ENCODE data around the gene KIF3C.

KIF3C gene

DNA sequence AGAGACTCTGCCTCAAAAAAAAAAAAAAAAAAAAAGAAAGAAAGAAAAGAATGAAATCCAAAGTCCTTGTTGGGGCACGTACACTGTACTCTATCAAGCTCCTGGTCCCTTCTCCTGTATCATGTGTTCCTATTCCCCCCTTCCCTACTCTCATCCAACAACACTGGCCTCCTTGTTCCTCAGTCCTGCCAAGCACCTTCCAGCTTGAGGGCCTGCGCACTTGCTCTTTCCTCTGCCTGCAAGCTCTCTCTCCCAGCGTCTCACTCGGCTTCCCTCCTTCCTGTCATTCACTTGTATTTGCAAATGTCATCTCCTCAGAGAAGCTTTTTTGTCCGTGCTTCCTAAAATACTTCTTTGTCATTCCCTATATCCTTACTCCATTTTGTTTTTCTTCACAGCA is 10.8 kb upstream of the KIF3C start:
- no peak for DNase-seq
- H3K4me3 ChIP-seq (ENCODE audit: low read depth, low read length): no peak overlapping the region
- in situ Hi-C loops (cut with HindIII; ENCODE audit: low pct_ligation_motif_present, low sequenced_read_pairs): loop anchor here (25.0 kb wide), 1 partner anchor 144 kb away; no protein-coding TSS in a partner anchor
- no peaks in the 10 kb centered on the region for H3K36me3 ChIP-seq (replicated peaks)
- no peaks in the 10 kb centered on the region for H3K27me3 ChIP-seq (replicated peaks)
- TF ChIP-seq, protein P1, sequence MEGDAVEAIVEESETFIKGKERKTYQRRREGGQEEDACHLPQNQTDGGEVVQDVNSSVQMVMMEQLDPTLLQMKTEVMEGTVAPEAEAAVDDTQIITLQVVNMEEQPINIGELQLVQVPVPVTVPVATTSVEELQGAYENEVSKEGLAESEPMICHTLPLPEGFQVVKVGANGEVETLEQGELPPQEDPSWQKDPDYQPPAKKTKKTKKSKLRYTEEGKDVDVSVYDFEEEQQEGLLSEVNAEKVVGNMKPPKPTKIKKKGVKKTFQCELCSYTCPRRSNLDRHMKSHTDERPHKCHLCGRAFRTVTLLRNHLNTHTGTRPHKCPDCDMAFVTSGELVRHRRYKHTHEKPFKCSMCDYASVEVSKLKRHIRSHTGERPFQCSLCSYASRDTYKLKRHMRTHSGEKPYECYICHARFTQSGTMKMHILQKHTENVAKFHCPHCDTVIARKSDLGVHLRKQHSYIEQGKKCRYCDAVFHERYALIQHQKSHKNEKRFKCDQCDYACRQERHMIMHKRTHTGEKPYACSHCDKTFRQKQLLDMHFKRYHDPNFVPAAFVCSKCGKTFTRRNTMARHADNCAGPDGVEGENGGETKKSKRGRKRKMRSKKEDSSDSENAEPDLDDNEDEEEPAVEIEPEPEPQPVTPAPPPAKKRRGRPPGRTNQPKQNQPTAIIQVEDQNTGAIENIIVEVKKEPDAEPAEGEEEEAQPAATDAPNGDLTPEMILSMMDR (IDR thresholded peaks at IDR 0.05; ENCODE audit: low read depth, low read length, missing control alignments): no peak
- H3K27ac ChIP-seq: no peak overlapping the region

DNA sequence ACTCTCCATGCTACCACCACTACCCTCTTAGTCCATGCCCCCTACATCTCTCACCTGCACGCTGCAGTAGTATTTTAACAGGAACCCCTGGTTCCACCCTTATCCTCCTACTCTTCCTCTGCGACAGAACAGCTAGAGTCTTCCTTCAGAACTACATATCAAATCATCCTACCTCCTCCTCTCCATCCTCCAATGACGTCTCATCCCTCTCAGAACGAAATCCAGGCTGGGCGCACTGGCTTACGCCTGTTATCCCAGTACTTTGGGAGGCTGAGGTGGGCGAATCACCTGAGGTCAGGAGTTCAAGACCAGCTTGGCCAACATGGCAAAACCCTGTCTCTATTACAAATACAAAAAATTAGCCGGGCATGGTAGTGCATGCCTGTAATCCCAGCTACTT is 10.3 kb upstream of the KIF3C start:
- H3K36me3 ChIP-seq (replicated peaks): no peaks in the 10 kb centered on the region
- H3K27me3 ChIP-seq (replicated peaks): no peaks in the 10 kb centered on the region
- in situ Hi-C loops (cut with HindIII; ENCODE audit: low pct_ligation_motif_present, low sequenced_read_pairs): loop anchor here (25.0 kb wide), 1 partner anchor 145 kb away; no protein-coding TSS in a partner anchor
- TF ChIP-seq, protein P1 (IDR thresholded peaks at IDR 0.05; ENCODE audit: low read depth, low read length, missing control alignments): no peak
- no peak overlapping the region for H3K4me3 ChIP-seq (ENCODE audit: low read depth, low read length)
- no peak for DNase-seq
- no peak overlapping the region for H3K27ac ChIP-seq

DNA sequence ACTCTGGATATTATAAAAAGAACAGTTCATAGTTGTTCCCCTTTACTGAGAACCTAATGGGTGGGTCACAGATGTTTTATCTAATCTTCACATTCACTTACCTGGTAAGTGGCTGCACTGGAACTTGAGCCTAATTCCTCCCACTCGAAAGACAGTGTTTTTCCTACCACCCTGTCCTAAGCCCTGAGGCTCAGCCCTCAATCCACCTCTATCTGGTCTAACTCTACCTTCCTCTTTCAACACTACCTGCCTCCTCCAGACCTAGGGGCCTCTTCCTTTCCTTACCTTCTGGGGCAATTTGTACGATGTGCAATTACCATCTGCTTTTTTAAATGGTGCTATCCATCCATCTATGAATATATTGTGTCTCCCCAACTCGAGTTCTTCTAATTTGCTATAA is 9.7 kb upstream of the KIF3C start:
- Histone ChIP-seq H3K36me3 (replicated peaks) (no peaks in the 10 kb centered on the region), H3K4me3 (ENCODE audit: low read depth, low read length) (no peak overlapping the region), H3K27ac (no peak overlapping the region), H3K27me3 (replicated peaks) (no peaks in the 10 kb centered on the region)
- no peak for DNase-seq
- in situ Hi-C loops (cut with HindIII; ENCODE audit: low pct_ligation_motif_present, low sequenced_read_pairs): loop anchor here (25.0 kb wide), 1 partner anchor 145 kb away; no protein-coding TSS in a partner anchor
- TF ChIP-seq, protein P1 (IDR thresholded peaks at IDR 0.05; ENCODE audit: low read depth, low read length, missing control alignments): no peak

DNA sequence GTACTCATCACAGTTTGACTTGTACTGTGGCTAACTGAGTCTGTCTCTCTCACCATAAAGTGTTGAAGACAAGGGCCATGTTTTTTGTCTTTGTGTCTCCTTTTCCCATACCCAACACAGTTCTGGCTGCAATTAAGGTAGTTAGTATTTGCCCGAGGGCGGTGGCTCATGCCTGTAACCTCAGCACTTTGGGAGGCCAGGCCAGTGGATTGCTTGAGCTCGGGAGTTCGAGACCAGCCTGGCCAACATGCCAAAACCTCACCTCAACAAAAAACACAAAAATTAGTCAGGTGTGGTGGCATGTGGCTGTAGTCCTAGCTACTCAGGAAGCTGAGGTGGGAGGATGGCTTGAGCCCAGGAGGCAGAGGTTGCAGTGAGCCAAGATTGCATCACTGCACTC is 6.9 kb upstream of the KIF3C start:
- H3K4me3 ChIP-seq (ENCODE audit: low read depth, low read length): no peak overlapping the region
- TF ChIP-seq, protein P1 (IDR thresholded peaks at IDR 0.05; ENCODE audit: low read depth, low read length, missing control alignments): no peak
- H3K27ac ChIP-seq: no peak overlapping the region
- H3K36me3 ChIP-seq (replicated peaks): no peaks in the 10 kb centered on the region
- no peak for DNase-seq
- in situ Hi-C loops (cut with HindIII; ENCODE audit: low pct_ligation_motif_present, low sequenced_read_pairs): loop anchor here (25.0 kb wide), 1 partner anchor 148 kb away; no protein-coding TSS in a partner anchor
- no peaks in the 10 kb centered on the region for H3K27me3 ChIP-seq (replicated peaks)

DNA sequence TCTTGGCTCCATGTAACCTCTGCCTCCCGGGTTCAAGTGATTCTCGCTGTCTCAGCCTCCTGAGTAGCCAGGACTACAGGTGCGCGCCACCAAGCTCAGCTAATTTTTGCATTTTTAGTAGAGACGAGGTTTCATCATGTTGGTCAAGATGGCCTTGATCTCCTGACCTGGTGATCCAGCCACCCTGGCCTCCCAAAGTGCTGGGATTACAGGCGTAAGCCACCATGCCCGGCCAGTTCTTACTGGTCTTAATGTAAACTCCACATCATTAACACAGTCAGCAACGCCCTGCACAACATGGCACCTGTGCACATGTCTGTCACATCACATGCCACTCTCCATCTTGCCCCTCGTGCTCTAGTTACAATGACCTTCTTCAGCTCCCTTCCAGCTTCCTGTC is 5.8 kb upstream of the KIF3C start:
- no peak overlapping the region for H3K27ac ChIP-seq
- no peaks in the 10 kb centered on the region for H3K36me3 ChIP-seq (replicated peaks)
- no peaks in the 10 kb centered on the region for H3K27me3 ChIP-seq (replicated peaks)
- DNase-seq: no peak
- no peak overlapping the region for H3K4me3 ChIP-seq (ENCODE audit: low read depth, low read length)
- TF ChIP-seq, protein P1 (IDR thresholded peaks at IDR 0.05; ENCODE audit: low read depth, low read length, missing control alignments): no peak
- in situ Hi-C loops (cut with HindIII; ENCODE audit: low pct_ligation_motif_present, low sequenced_read_pairs): loop anchor here (25.0 kb wide), 1 partner anchor 149 kb away; no protein-coding TSS in a partner anchor

DNA sequence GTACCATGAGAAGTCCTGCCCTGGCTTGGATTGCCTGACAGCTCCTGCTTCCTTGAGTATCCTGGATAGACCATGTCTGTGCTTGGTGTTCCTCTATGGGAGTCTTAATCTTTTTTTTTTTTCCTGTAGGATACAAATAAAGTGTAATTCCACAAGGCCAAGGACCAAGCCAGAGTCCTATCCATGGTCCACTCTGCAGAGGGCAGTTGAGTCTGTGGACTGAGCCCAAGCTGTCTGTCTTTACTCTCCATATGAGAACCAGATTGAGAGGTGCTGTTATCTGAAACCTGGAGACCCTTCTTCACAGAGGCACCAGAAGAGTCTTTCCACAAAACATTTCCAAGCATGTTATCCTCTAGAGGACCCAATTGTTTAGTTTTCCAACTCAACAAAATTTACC is 1.4 kb upstream of the KIF3C start:
- DNase-seq: no peak
- Histone ChIP-seq H3K27me3 (replicated peaks) (no peaks in the 10 kb centered on the region), H3K36me3 (replicated peaks) (no peaks in the 10 kb centered on the region), H3K4me3 (ENCODE audit: low read depth, low read length) (no peak overlapping the region), H3K27ac (no peak overlapping the region)
- in situ Hi-C loops (cut with HindIII; ENCODE audit: low pct_ligation_motif_present, low sequenced_read_pairs): loop anchor here (25.0 kb wide), 1 partner anchor 154 kb away; no protein-coding TSS in a partner anchor
- TF ChIP-seq, protein P1 (IDR thresholded peaks at IDR 0.05; ENCODE audit: low read depth, low read length, missing control alignments): peak; percentile 54

Data from brain microvascular endothelial cell (primary cell).